Esophagus muscularis mucosa (tissue), 3 donors: ENCODE measurements around the gene FBXO21.

Experiments
- CTCF ChIP-seq, 3 experiments: fragments of 200-600 bp in 2 of 3; fragments of 450-650 bp in 1 of 3; sonication (generic) in 2 of 3; IDR thresholded peaks; one replicate each; pipeline ENCODE4 v1.5.1; 2017 to 2019; ENCODE audit warnings: antibody characterized with exemption in 3 of 3, mild to moderate bottlenecking in 2 of 3, moderate library complexity in 1 of 3
- POLR2A ChIP-seq: fragments of 450-650 bp; IDR thresholded peaks from one replicate; pipeline ENCODE4 v1.6.1; 2017; ENCODE audit warnings: antibody characterized with exemption, moderate library complexity, mild to moderate bottlenecking, low read depth

DNA sequence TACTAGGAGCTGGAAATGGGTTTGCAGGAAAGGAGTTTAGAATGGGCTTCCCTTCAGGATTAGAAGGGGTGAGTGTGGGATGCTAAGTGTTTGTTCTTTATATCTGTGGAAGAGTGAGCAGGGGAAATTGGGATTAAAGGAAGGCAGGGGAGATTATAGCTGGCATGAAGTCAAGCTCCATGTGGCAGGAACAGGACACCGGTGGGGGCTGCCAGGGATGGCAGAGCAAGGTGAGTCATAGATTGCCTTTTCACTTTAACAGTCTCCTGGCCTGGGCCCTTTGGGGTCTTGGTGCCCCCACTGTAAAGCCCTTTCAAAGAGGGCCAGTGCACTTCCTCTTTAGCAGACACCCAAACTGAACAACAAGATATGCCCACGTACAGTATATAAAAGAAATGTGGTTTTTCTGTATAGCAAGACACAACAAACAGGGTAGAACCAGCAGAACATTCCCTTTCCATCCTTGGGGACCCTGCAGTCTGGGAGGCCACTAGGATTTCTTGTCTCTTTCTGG lies 23.1 kb upstream of the FBXO21 start:
- TF ChIP-seq CTCF (IDR thresholded peaks at IDR 0.05) (no peak), POLR2A (no peak)
